Endothelial cell of umbilical vein (primary cell): Measurements from ENCODE around the gene ALK. TPM values are rescaled to one million over a fixed set of nuclear protein-coding genes. Genes with fewer than 3 reads are reported as not detected.

ENCODE experiments used
- BruUV-seq: library from RNA; stranded (reverse); fragments of 400-500 nt; replicated peaks from 2 replicates; lab custom pipeline; 2021; lab: Mats Ljungman, UMichigan
- CTCF ChIA-PET: fragments of 300-600, 350-600 bp; sonication (Branson Sonifier 250); formaldehyde crosslinking; loops from one replicate; lab custom pipeline; 2021; ENCODE audit warnings: antibody characterized with exemption, inconsistent platforms; lab: Charles Lee
- POLR2A ChIA-PET: fragments of 300-600, 350-600 bp; sonication (Branson Sonifier 250); formaldehyde crosslinking; loops from one replicate; lab custom pipeline; 2021; ENCODE audit warnings: antibody characterized with exemption, inconsistent platforms; lab: Charles Lee
- DNase-seq: peaks from one replicate; pipeline ENCODE4 v3.0.0-alpha.2; 2011; ENCODE audit warnings: low read depth, low spot score
- FAIRE-seq: peaks from 2 replicates; lab custom pipeline; 2011; peaks lifted over from hg19 to GRCh38; lab: Jason Lieb, UNC
- H2AFZ ChIP-seq: 2 replicates; pipeline ENCODE4 v1.6.0; 2012; ENCODE audit warnings: low read depth, low read length, control low read depth, inconsistent platforms
- H3K27ac ChIP-seq: 2 replicates; pipeline ENCODE4 v1.5.1; 2011; ENCODE audit warnings: low read depth, mild to moderate bottlenecking, control low read depth, low read length, moderate library complexity; ENCODE audit not compliant: insufficient read depth
- H3K27me3 ChIP-seq, 2 experiments: 2 replicates each; pipeline versions ENCODE4 v1.6.0 to v1.6.1; 2011; ENCODE audit warnings: low read length in 2 of 2, mixed read lengths in 1 of 2; ENCODE audit not compliant: control insufficient read depth in 2 of 2, insufficient read depth in 2 of 2
- H3K36me3 ChIP-seq, 2 experiments: 2 replicates in 1 of 2; 3 replicates in 1 of 2; pipeline ENCODE4 v1.5.1; 2011; ENCODE audit warnings: low read length in 2 of 2, mild to moderate bottlenecking in 1 of 2, moderate library complexity in 1 of 2; ENCODE audit not compliant: control insufficient read depth in 2 of 2, insufficient read depth in 2 of 2; ENCODE audit errors: extremely low read depth in 1 of 2
- H3K4me1 ChIP-seq: 3 replicates; pipeline ENCODE4 v1.5.1; 2011; ENCODE audit warnings: mild to moderate bottlenecking, low read length; ENCODE audit not compliant: control insufficient read depth, insufficient read depth; ENCODE audit errors: extremely low read depth
- H3K4me2 ChIP-seq: 2 replicates; pipeline ENCODE4 v1.6.1; 2011; ENCODE audit warnings: low read length, control low read depth, mixed read lengths; ENCODE audit not compliant: insufficient read depth
- H3K4me3 ChIP-seq, 3 experiments: fragments of 200-600 bp in 1 of 3; sonication (generic), shearing (Covaris generic) in 1 of 3; replicated peaks in 1 of 3; 2 replicates each; pipeline ENCODE4 v1.5.1; 2011 to 2016; ENCODE audit warnings: control low read depth in 3 of 3, low read length in 3 of 3, mild to moderate bottlenecking in 2 of 3, inconsistent platforms in 1 of 3, low read depth in 1 of 3, moderate library complexity in 1 of 3; ENCODE audit not compliant: insufficient read depth in 1 of 3
- H3K79me2 ChIP-seq: 2 replicates; pipeline ENCODE4 v1.6.0; 2012; ENCODE audit warnings: low read length, inconsistent platforms; ENCODE audit not compliant: control insufficient read depth, insufficient read depth
- H3K9ac ChIP-seq: replicated peaks from 2 replicates; pipeline ENCODE3; 2011; ENCODE audit warnings: low read length, control low read depth; ENCODE audit not compliant: insufficient read depth; ENCODE audit errors: extremely low read depth
- H3K9me1 ChIP-seq: replicated peaks from 3 replicates; pipeline ENCODE4 v1.6.0; 2011; ENCODE audit warnings: mild to moderate bottlenecking, low read length; ENCODE audit not compliant: control insufficient read depth, insufficient read depth; ENCODE audit errors: extremely low read depth
- H3K9me3 ChIP-seq: replicated peaks from 2 replicates; pipeline ENCODE4 v1.5.1; 2012; ENCODE audit warnings: low read length, inconsistent platforms; ENCODE audit not compliant: control insufficient read depth, insufficient read depth
- H4K20me1 ChIP-seq: replicated peaks from 2 replicates; pipeline ENCODE3; 2011; ENCODE audit warnings: mild to moderate bottlenecking, low read length; ENCODE audit not compliant: control insufficient read depth, insufficient read depth; ENCODE audit errors: extremely low read depth
- GATA2 ChIP-seq: IDR thresholded peaks from 2 replicates; pipeline ENCODE4 v1.7.0; 2011; ENCODE audit warnings: low read depth, mild to moderate bottlenecking, moderate library complexity, mixed read lengths, low read length; ENCODE audit not compliant: insufficient read length, insufficient read depth
- MYC ChIP-seq: IDR thresholded peaks from one replicate; pipeline ENCODE4 v1.6.1; 2011; ENCODE audit warnings: mild to moderate bottlenecking, low read depth, low read length
- POLR2AphosphoS5 ChIP-seq: IDR thresholded peaks from 2 replicates; pipeline ENCODE4 v1.6.1; 2012; ENCODE audit warnings: low read depth, mild to moderate bottlenecking, control low read depth, low read length, moderate library complexity; ENCODE audit not compliant: insufficient read depth
- dilution Hi-C: fragments of 300-500 bp; cut with MboI; formaldehyde crosslinking; loops from one replicate; pipeline ENCODE4 v1.15.0; 2019; ENCODE audit warnings: low sequenced_read_pairs; ENCODE audit not compliant: extremely low pct_ligation_motif_present
- intact Hi-C: fragments of 100-400 bp; cut with micrococcal nuclease; formaldehyde crosslinking; loops from one replicate; pipeline ENCODE4 v1.10.0; 2022
- polyA plus RNA-seq, 4 experiments: library from polyadenylated mRNA; depleted of rRNA in 3 of 4; stranded (reverse) in 3 of 4; unstranded in 1 of 4; fragments of >200 nt; gene quantifications; 2 replicates each; pipeline versions ENCODE4 v1.2.1 to v1.2.3, GENCODE V29; 2011 to 2012; ENCODE audit warnings: missing spikeins in 1 of 4
- total RNA-seq: library from RNA; stranded (reverse); gene quantifications from 2 replicates; pipeline ENCODE4 v1.2.3, GENCODE V29; 2021
- TF ChIP-seq, protein P1 (sequence below): IDR thresholded peaks from 2 replicates; pipeline ENCODE4 v1.6.1; 2011; ENCODE audit not compliant: insufficient read depth, insufficient read length
- TF ChIP-seq, protein P2 (sequence below), 2 donors: IDR thresholded peaks; 1 replicate in 1 of 2; 2 replicates in 1 of 2; pipeline ENCODE4 v1.5.1; 2011; ENCODE audit warnings: low read length in 2 of 2, mild to moderate bottlenecking in 2 of 2, moderate library complexity in 2 of 2, control low read depth in 1 of 2, inconsistent platforms in 1 of 2, low read depth in 1 of 2; ENCODE audit not compliant: insufficient read depth in 1 of 2; ENCODE audit errors: extremely low read depth in 1 of 2

Gene ALK
- total and polyA plus RNA-seq, 2 donors (not counting 3 experiments of a cell fraction or from before 2014, with no cell fraction given): not detected

DNA sequence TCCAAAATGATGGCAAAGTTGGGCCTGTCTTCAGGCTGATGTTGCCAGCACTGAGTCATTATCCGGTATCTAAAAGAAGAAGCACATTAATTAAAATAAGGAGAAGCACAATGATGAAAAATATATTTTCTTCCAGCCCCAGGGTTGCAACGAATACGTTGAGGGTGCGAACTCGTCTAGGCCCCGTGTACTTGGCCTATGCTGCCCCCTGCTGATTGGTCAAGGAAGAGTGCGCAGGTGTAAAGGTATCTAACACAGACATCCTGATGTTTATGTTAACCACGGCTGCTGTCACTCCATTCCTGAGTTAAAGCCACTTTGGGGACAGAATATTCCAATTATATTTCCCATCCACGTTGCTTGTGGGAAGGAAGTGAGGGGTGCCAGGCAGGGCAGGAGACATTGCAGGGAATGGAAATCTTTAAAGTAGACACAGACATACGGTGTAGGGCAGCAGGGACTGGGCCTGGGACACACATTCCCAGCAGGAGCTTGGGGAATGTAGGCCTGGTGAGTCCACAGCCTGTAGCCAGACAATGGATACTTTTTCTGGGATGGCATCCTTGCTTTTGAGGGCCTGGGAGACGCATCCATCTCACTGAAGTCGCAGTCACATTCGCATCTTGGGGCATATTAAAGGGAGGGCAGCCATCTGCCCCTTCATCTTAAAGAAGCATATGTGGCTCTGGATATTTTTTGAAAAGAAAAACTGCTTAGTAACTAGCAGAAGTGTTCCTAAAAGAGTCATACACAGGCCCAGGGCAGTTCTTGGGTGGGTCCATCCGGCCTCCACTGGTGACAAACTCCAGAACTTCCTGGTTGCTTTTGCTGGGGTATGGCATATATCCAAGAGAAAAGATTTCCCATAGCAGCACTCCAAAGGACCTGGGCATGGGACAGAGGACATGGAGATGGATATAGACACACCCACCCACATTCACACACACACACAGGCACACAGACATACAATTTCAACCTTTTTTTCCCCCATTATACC lies 724.3 kb downstream of the ALK start:
- no peaks in the 10 kb centered on the region for H3K79me2 ChIP-seq
- FAIRE-seq (peak; percentile 85), DNase-seq (peak; percentile 56)
- TF ChIP-seq MYC (no peak), POLR2AphosphoS5 (no peak), GATA2 (no peak)
- TF ChIP-seq, protein P1, sequence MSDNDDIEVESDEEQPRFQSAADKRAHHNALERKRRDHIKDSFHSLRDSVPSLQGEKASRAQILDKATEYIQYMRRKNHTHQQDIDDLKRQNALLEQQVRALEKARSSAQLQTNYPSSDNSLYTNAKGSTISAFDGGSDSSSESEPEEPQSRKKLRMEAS: no peak
- TF ChIP-seq, protein P2, sequence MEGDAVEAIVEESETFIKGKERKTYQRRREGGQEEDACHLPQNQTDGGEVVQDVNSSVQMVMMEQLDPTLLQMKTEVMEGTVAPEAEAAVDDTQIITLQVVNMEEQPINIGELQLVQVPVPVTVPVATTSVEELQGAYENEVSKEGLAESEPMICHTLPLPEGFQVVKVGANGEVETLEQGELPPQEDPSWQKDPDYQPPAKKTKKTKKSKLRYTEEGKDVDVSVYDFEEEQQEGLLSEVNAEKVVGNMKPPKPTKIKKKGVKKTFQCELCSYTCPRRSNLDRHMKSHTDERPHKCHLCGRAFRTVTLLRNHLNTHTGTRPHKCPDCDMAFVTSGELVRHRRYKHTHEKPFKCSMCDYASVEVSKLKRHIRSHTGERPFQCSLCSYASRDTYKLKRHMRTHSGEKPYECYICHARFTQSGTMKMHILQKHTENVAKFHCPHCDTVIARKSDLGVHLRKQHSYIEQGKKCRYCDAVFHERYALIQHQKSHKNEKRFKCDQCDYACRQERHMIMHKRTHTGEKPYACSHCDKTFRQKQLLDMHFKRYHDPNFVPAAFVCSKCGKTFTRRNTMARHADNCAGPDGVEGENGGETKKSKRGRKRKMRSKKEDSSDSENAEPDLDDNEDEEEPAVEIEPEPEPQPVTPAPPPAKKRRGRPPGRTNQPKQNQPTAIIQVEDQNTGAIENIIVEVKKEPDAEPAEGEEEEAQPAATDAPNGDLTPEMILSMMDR (IDR thresholded peaks at IDR 0.05; ENCODE audit: extremely low read depth in 1 of 2, insufficient read depth in 1 of 2, low read depth in 1 of 2, low read length in 2 of 2): peak; percentile 77
- H3K4me3 ChIP-seq: no peak overlapping the region
- H3K4me1 ChIP-seq: peaks cover 6% of the 10 kb centered on the region
- intact Hi-C loops (loop anchor here (1.0 to 5.0 kb wide), 6 partner anchors 80 to 875 kb away; partner anchors contain the start of gene CLIP4), dilution Hi-C loops (no loop called here)
- H4K20me1 ChIP-seq: no peaks in the 10 kb centered on the region
- H3K9me3 ChIP-seq: no peaks in the 10 kb centered on the region
- H3K27me3 ChIP-seq: no peaks in the 10 kb centered on the region
- H3K36me3 ChIP-seq: no peaks in the 10 kb centered on the region
- no TSS peak for BruUV-seq
- CTCF ChIA-PET: interaction anchor here (1.1 to 1.5 kb wide), 2 partner anchors 238 to 242 kb away, joined by 3 to 4 read pairs; no protein-coding TSS in a partner anchor
- no peaks in the 10 kb centered on the region for H3K9me1 ChIP-seq
- H2AFZ ChIP-seq: no peak overlapping the region
- no peak overlapping the region for H3K9ac ChIP-seq
- H3K4me2 ChIP-seq: no peak overlapping the region
- no peak overlapping the region for H3K27ac ChIP-seq
- POLR2A ChIA-PET: no interaction called here
